PFSK-1 (cell line): Measurements from ENCODE around the gene QRICH2.

ENCODE experiments used
- FOXP2 ChIP-seq: optimal IDR thresholded peaks from 2 replicates; pipeline ENCODE3; 2011; ENCODE audit warnings: borderline replicate concordance, control low read depth, inconsistent platforms; ENCODE audit not compliant: insufficient read depth; ENCODE audit errors: extremely low read length, extremely low read depth
- POLR2AphosphoS5 ChIP-seq: IDR thresholded peaks from 2 replicates; pipeline ENCODE4 v1.6.1; 2012; ENCODE audit warnings: low read depth, mild to moderate bottlenecking, control low read depth, low read length, moderate library complexity
- REST ChIP-seq, 2 experiments: IDR thresholded peaks; 2 replicates each; pipeline versions ENCODE4 v1.6.1 to v1.8.0; 2011 to 2012; ENCODE audit warnings: low read depth in 2 of 2, low read length in 2 of 2, control low read depth in 1 of 2, inconsistent platforms in 1 of 2, mild to moderate bottlenecking in 1 of 2, moderate library complexity in 1 of 2; ENCODE audit not compliant: insufficient read depth in 1 of 2
- SIN3A ChIP-seq: IDR thresholded peaks from 2 replicates; pipeline ENCODE4 v1.6.1; 2012; ENCODE audit warnings: mild to moderate bottlenecking, low read length, moderate library complexity, borderline replicate concordance; ENCODE audit not compliant: insufficient read depth
- TAF1 ChIP-seq: IDR thresholded peaks from 2 replicates; pipeline ENCODE4 v1.6.1; 2012; ENCODE audit warnings: low read length, control low read depth, borderline replicate concordance; ENCODE audit not compliant: insufficient read depth

QRICH2 gene

DNA sequence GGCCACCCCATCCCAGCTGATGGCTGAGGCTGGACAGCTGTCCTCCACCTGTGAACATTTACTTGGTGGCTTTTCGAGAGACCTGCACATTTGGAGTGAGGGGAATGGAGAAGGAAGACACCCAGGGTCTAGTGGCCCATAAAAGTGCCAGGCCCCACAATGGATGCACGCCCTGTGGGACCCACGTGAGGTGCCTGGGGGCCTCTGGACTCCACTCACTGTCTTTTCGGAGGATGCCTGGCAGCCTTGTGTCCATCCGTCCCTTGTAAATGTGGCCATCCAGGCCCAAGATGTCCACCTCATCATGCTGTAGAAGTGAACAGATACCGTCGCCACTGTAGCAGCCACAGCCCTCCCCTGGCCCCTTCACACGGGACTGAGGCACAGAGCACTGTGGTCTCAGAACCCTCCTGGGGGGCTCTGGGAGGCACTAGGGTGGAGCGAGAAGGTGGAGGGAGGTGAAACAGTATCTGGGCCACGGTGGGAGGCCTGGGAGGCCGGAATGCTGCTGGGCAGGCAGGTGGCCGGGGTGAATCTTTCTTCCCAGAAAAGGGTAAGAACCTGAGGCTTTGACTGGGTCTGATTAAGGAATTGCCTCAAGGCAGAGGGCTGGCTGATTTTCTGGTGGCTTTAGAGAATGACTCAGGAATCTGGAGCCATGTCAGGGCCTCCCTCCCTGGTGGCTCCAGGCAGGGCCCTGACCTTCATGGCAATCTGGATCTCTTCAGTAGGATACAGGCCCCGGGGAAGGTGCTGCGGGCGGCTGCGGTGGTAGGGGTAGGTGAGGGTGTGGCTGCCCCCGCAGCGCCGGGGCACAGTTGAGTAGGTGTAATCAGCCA lies 31.4 kb downstream of the QRICH2 start:
- no peak for TF ChIP-seq REST (IDR thresholded peaks at IDR 0.05; ENCODE audit: insufficient read depth in 1 of 2, low read depth in 2 of 2, low read length in 2 of 2)
- TF ChIP-seq SIN3A: no peak
- TF ChIP-seq POLR2AphosphoS5: no peak
- no peak for TF ChIP-seq TAF1
- no peak for TF ChIP-seq FOXP2

GRCh38 chr17:76276069-76276431 lies 32.0 kb downstream of the QRICH2 start:
- TF ChIP-seq POLR2AphosphoS5 (no peak), SIN3A (no peak)

DNA sequence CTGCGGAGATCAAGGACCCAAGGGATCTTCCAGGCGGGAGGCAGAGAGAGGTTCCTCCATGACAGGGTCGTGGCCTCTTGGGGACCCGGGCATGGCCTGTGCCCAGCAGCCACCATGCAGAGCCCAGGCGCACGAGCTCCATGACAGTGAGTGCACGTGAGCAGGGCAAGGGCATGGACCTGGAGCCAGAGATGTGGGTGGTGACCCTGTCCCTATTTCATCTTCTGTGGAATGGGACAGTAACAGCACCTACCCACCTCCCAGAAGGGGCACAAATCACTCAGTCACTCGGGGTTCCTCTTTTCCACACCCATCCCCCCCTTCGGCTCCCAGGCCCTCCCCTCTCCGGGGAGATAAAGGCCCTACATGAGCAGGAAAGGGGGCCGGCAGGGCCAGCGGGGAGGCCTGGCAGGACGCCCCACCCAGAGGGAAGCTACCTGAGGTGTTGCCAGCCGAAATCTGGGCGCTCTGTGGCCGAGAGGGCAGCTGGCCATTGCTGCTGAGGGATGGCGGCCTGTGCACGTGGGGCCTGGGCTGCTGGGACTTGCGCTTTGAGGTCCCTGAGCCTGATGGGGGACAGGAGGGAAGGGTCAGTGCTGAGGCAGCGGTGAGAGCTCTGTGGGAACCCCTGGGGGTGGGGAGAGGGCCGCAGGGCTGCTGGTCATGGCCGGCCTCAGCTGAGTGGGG lies 32.6 kb downstream of the QRICH2 start:
- TF ChIP-seq SIN3A (no peak), POLR2AphosphoS5 (no peak), FOXP2 (no peak), REST (IDR thresholded peaks at IDR 0.05; ENCODE audit: insufficient read depth in 1 of 2, low read depth in 2 of 2, low read length in 2 of 2) (no peak)

- TF ChIP-seq SIN3A (no peak), TAF1 (peak; percentile 44; the same call in 1 of the 2 replicates)
Observed at GRCh38 chr17:76274112-76274956, 33.7 kb downstream of the QRICH2 start.

DNA sequence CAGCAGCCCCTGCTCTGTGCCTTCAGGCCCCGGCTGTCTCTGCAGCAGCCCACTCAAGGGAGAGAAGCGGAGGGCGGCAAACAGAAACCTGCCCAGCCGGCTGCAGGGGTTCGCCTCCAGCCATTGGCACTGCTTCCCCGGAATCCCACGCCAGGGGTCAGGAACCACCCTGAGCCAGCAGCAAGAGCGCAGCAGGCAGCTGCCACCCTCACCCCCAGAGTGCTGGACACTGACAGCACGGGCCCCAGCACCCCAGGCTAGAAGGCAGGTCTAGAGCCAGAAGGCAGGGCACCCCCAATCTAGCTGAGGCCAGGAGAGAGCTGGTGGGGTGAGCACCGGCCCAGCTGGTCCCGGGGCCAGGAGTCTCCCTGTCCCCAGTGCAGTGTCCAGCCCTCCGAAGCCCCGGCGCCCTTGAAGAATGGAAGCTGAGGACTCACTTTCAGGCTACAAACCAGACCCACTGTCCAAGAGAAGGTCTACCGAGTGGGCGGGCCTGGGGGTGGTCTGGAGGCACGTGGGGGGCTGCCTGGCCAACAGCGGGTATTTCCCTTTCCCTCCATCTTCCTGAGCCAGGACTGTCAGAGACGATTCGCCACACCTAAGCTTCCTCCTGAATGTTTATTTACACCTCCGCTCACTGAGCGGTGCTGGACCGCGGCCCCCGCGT lies 34.5 kb downstream of the QRICH2 start:
- TF ChIP-seq POLR2AphosphoS5: no peak
- TF ChIP-seq SIN3A: no peak
- TF ChIP-seq REST (IDR thresholded peaks at IDR 0.05; ENCODE audit: insufficient read depth in 1 of 2, low read depth in 2 of 2, low read length in 2 of 2): no peak
- TF ChIP-seq FOXP2: no peak
- no peak for TF ChIP-seq TAF1
